SK-MEL-5 (cell line): ENCODE results near the gene MAP1B. TPM values are rescaled to one million over a fixed set of nuclear protein-coding genes. Genes with fewer than 3 reads are reported as not detected.
"Not testable (repeated sequence)": the region's sequence is repeated elsewhere in the genome, so short reads cannot be mapped to it uniquely, and the experiment has no call there.

Experiments
- DNase-seq: peaks from one replicate; pipeline ENCODE4 v3.0.0-alpha.2; 2016; ENCODE audit warnings: low read depth, low spot score
- in situ Hi-C: cut with HindIII; loops from 2 replicates; pipeline ENCODE4 v1.10.0; 2016; ENCODE audit warnings: low sequenced_read_pairs, high pct_unique_total_duplicates, low pct_unique_long_range_greater_than_20kb
- total RNA-seq: library from RNA; depleted of rRNA; stranded (reverse); fragments of >200 nt; shearing (Covaris generic); gene quantifications from 2 replicates; pipeline ENCODE4 v1.2.3, GENCODE V29; 2014

Gene MAP1B
- total RNA-seq, 1 experiment from 2014 or later = 3.1 TPM

- DNase-seq, in situ Hi-C loops: not testable (repeated sequence)
These were observed 17.6 kb upstream of the MAP1B start for GRCh38 chr5:72089713-72090112.

GRCh38 chr5:72092074-72092473 is 15.2 kb upstream of the MAP1B start:
- DNase-seq = no peak
- in situ Hi-C loops = no loop called here

GRCh38 chr5:72093217-72093616 is 14.1 kb upstream of the MAP1B start:
- DNase-seq = no peak
- in situ Hi-C loops = no loop called here

- in situ Hi-C loops = no loop called here
- no peak for DNase-seq
These were observed 13.5 kb upstream of the MAP1B start for GRCh38 chr5:72093824-72094223.

GRCh38 chr5:72096602-72097188 is 10.6 kb upstream of the MAP1B start:
- in situ Hi-C loops = no loop called here
- DNase-seq = no peak

- DNase-seq = no peak
- in situ Hi-C loops = no loop called here
These were observed 5.4 kb upstream of the MAP1B start for GRCh38 chr5:72101828-72102227.

- no peak for DNase-seq
- in situ Hi-C loops = no loop called here
These were observed 501 bp upstream of the MAP1B start for GRCh38 chr5:72106817-72107130.

- DNase-seq = no peak
- in situ Hi-C loops = no loop called here
These were observed 576 bp downstream of the MAP1B start for GRCh38 chr5:72107901-72108201.

GRCh38 chr5:72108202-72109061 is 1.2 kb downstream of the MAP1B start:
- in situ Hi-C loops = no loop called here
- peak; percentile 70 for DNase-seq

- in situ Hi-C loops = no loop called here
- no peak for DNase-seq
These were observed 1.8 kb downstream of the MAP1B start for GRCh38 chr5:72109062-72109411.

GRCh38 chr5:72109625-72110024 is 2.4 kb downstream of the MAP1B start:
- no peak for DNase-seq
- in situ Hi-C loops = no loop called here

GRCh38 chr5:72110394-72111013 is 3.2 kb downstream of the MAP1B start:
- DNase-seq = no peak
- in situ Hi-C loops = no loop called here

- in situ Hi-C loops = no loop called here
- DNase-seq = no peak
These were observed 5.1 kb downstream of the MAP1B start for GRCh38 chr5:72112389-72112788.

- in situ Hi-C loops = no loop called here
These were observed 7.4 kb downstream of the MAP1B start for GRCh38 chr5:72114629-72115028.

GRCh38 chr5:72115296-72115695 is 8.0 kb downstream of the MAP1B start:
- in situ Hi-C loops = no loop called here
- DNase-seq = no peak

More at GRCh38 chr5:72114629-72115028, 7.4 kb downstream of the MAP1B start:
- no peak for DNase-seq

GRCh38 chr5:72117307-72117706 is 10.0 kb downstream of the MAP1B start:
- DNase-seq = no peak
- in situ Hi-C loops = no loop called here

- in situ Hi-C loops = no loop called here
- no peak for DNase-seq
These were observed 13.9 kb downstream of the MAP1B start for GRCh38 chr5:72121052-72121779.

GRCh38 chr5:72121780-72122445 is 14.6 kb downstream of the MAP1B start:
- in situ Hi-C loops = no loop called here
- no peak for DNase-seq
